HG02938 (cell line): Measurements from ENCODE around the gene ADGRG6.

Experiments used
- ATAC-seq: cut with Tn5 transposase; IDR thresholded peaks from one replicate; pipeline ENCODE4 v1.9.1; 2021; ENCODE audit warnings: mild to moderate bottlenecking, moderate library complexity; ENCODE audit not compliant: unreplicated experiment

Gene ADGRG6

GRCh38 chr6:142290851-142291250 is 11.0 kb upstream of the ADGRG6 start:
- ATAC-seq, result no peak

- ATAC-seq, result no peak
These were observed 10.3 kb upstream of the ADGRG6 start for GRCh38 chr6:142291512-142291911.

- no peak for ATAC-seq
These were observed 9.5 kb upstream of the ADGRG6 start for GRCh38 chr6:142292166-142292924.

- no peak for ATAC-seq
These were observed 8.7 kb upstream of the ADGRG6 start for GRCh38 chr6:142293121-142293520.

GRCh38 chr6:142294679-142295078 is 7.1 kb upstream of the ADGRG6 start:
- no peak for ATAC-seq

GRCh38 chr6:142296975-142297604 is 4.7 kb upstream of the ADGRG6 start:
- ATAC-seq, result no peak

- ATAC-seq, result no peak
These were observed 4.2 kb upstream of the ADGRG6 start for GRCh38 chr6:142297605-142297995.

- ATAC-seq, result no peak
These were observed 3.6 kb upstream of the ADGRG6 start for GRCh38 chr6:142297996-142298753.

- no peak for ATAC-seq
These were observed 1.5 kb upstream of the ADGRG6 start for GRCh38 chr6:142300302-142300701.

- ATAC-seq, result peak; percentile 4
These were observed 803 bp upstream of the ADGRG6 start for GRCh38 chr6:142300758-142301650.

GRCh38 chr6:142302421-142303175 is 791 bp downstream of the ADGRG6 start:
- ATAC-seq, result no peak

- ATAC-seq, result no peak
These were observed 1.3 kb downstream of the ADGRG6 start for GRCh38 chr6:142303176-142303533.

- no peak for ATAC-seq
These were observed 2.4 kb downstream of the ADGRG6 start for GRCh38 chr6:142304241-142304640.

GRCh38 chr6:142306736-142307135 is 4.9 kb downstream of the ADGRG6 start:
- no peak for ATAC-seq

- no peak for ATAC-seq
These were observed 6.3 kb downstream of the ADGRG6 start for GRCh38 chr6:142307963-142308748.

GRCh38 chr6:142309426-142309825 is 7.6 kb downstream of the ADGRG6 start:
- no peak for ATAC-seq

GRCh38 chr6:142313284-142313683 is 11.5 kb downstream of the ADGRG6 start:
- no peak for ATAC-seq

- no peak for ATAC-seq
These were observed 15.1 kb downstream of the ADGRG6 start for GRCh38 chr6:142316791-142317368.

- ATAC-seq, result no peak
These were observed 16.9 kb downstream of the ADGRG6 start for GRCh38 chr6:142318714-142319113.
